Mesodermal cell (in vitro differentiated cells): Measurements from ENCODE around the gene MTHFD1L.

Experiments used
- H3K27ac ChIP-seq: 2 replicates; pipeline ENCODE4 v1.7.0; 2013; ENCODE audit warnings: mild to moderate bottlenecking, low read depth, low read length, moderate library complexity; ENCODE audit not compliant: severe bottlenecking
- H3K36me3 ChIP-seq: 2 replicates; pipeline ENCODE4 v1.7.1; 2013; ENCODE audit warnings: mild to moderate bottlenecking, low read length, moderate library complexity; ENCODE audit not compliant: control insufficient read depth, insufficient read depth
- H3K4me1 ChIP-seq: one replicate; pipeline ENCODE4 v1.7.1; 2013; ENCODE audit warnings: mild to moderate bottlenecking, low read length; ENCODE audit not compliant: insufficient read depth, control insufficient read depth, poor library complexity, severe bottlenecking
- H3K4me3 ChIP-seq: 2 replicates; pipeline ENCODE4 v1.7.0; 2013; ENCODE audit warnings: low read length, control low read depth, mild to moderate bottlenecking; ENCODE audit not compliant: insufficient read depth, poor library complexity, severe bottlenecking; ENCODE audit errors: extremely low read depth
- H3K9me3 ChIP-seq: 2 replicates; pipeline ENCODE4 v1.7.1; 2013; ENCODE audit warnings: mild to moderate bottlenecking, low read length, moderate library complexity; ENCODE audit not compliant: control insufficient read depth
- WGBS, 2 experiments: methylation state at CpG; one replicate each; pipeline ENCODE4 v1.1.5; 2013; ENCODE audit warnings: missing lambda C conversion rate in 2 of 2; ENCODE audit not compliant: insufficient coverage in 2 of 2; 5-methylcytosine and 5-hydroxymethylcytosine counted together

Gene MTHFD1L

GRCh38 chr6:150987855-150988464 lies 122.5 kb downstream of the MTHFD1L start:
- no peaks in the 10 kb centered on the region for H3K9me3 ChIP-seq
- H3K27ac ChIP-seq: no peak overlapping the region
- H3K36me3 ChIP-seq: peaks cover 37% of the 10 kb centered on the region
- H3K4me3 ChIP-seq: no peak overlapping the region
- no peaks in the 10 kb centered on the region for H3K4me1 ChIP-seq
- no CpG with 5 or more reads among the region's 5 CpGs for WGBS, 2 experiments

- Histone ChIP-seq H3K4me3 (no peak overlapping the region), H3K36me3 (peaks cover 45% of the 10 kb centered on the region), H3K4me1 (no peaks in the 10 kb centered on the region), H3K27ac (no peak overlapping the region), H3K9me3 (no peaks in the 10 kb centered on the region)
- 97 to 100% methylated on average over 3 of the region's 3 CpGs for WGBS, 2 experiments
Observed at GRCh38 chr6:150991487-150991886, 126.0 kb downstream of the MTHFD1L start.

GRCh38 chr6:150992262-150992661 lies 126.8 kb downstream of the MTHFD1L start:
- Histone ChIP-seq H3K4me1 (no peaks in the 10 kb centered on the region), H3K9me3 (no peaks in the 10 kb centered on the region), H3K36me3 (peaks cover 44% of the 10 kb centered on the region), H3K4me3 (no peak overlapping the region), H3K27ac (no peak overlapping the region)
- WGBS, 2 experiments: 100% methylated on average over 1 of the region's 2 CpGs

- WGBS, 2 experiments: 85 to 88% methylated on average over 3 of the region's 5 CpGs
- Histone ChIP-seq H3K4me1 (no peaks in the 10 kb centered on the region), H3K4me3 (no peak overlapping the region), H3K9me3 (no peaks in the 10 kb centered on the region), H3K27ac (no peak overlapping the region), H3K36me3 (peaks cover 40% of the 10 kb centered on the region)
Observed at GRCh38 chr6:150992703-150993102, 127.2 kb downstream of the MTHFD1L start.

- WGBS, 2 experiments: 94 to 100% methylated on average over 2 to 6 of the region's 7 CpGs
- H3K4me3 ChIP-seq: no peak overlapping the region
- peaks cover 39% of the 10 kb centered on the region for H3K36me3 ChIP-seq
- no peaks in the 10 kb centered on the region for H3K9me3 ChIP-seq
- H3K4me1 ChIP-seq: no peaks in the 10 kb centered on the region
- no peak overlapping the region for H3K27ac ChIP-seq
Observed at GRCh38 chr6:150993253-150993652, 127.8 kb downstream of the MTHFD1L start.

- no peaks in the 10 kb centered on the region for H3K9me3 ChIP-seq
- WGBS, 2 experiments: 100% methylated on average over 1 of the region's 1 CpG
- H3K4me3 ChIP-seq: no peak overlapping the region
- no peaks in the 10 kb centered on the region for H3K4me1 ChIP-seq
- peaks cover 39% of the 10 kb centered on the region for H3K36me3 ChIP-seq
- H3K27ac ChIP-seq: no peak overlapping the region
Observed at GRCh38 chr6:150994026-150994425, 128.5 kb downstream of the MTHFD1L start.

- no peak overlapping the region for H3K27ac ChIP-seq
- no peaks in the 10 kb centered on the region for H3K4me1 ChIP-seq
- H3K9me3 ChIP-seq: no peaks in the 10 kb centered on the region
- H3K36me3 ChIP-seq: peaks cover 40% of the 10 kb centered on the region
- H3K4me3 ChIP-seq: no peak overlapping the region
- 91 to 98% methylated on average over 4 to 6 of the region's 6 CpGs for WGBS, 2 experiments
Observed at GRCh38 chr6:150996968-150997367, 131.5 kb downstream of the MTHFD1L start.

GRCh38 chr6:150999107-150999506 lies 133.6 kb downstream of the MTHFD1L start:
- no peaks in the 10 kb centered on the region for H3K9me3 ChIP-seq
- H3K4me3 ChIP-seq: no peak overlapping the region
- H3K4me1 ChIP-seq: peaks cover 3% of the 10 kb centered on the region
- no peak overlapping the region for H3K27ac ChIP-seq
- peaks cover 36% of the 10 kb centered on the region for H3K36me3 ChIP-seq

- Histone ChIP-seq H3K27ac (no peak overlapping the region), H3K4me3 (no peak overlapping the region), H3K9me3 (no peaks in the 10 kb centered on the region), H3K4me1 (peaks cover 7% of the 10 kb centered on the region), H3K36me3 (peaks cover 31% of the 10 kb centered on the region)
- WGBS, 2 experiments: 89 to 100% methylated on average over 3 to 4 of the region's 6 CpGs
Observed at GRCh38 chr6:150999576-150999975, 134.1 kb downstream of the MTHFD1L start.

GRCh38 chr6:151001387-151002056 lies 136.0 kb downstream of the MTHFD1L start:
- 88 to 92% methylated on average over 1 to 4 of the region's 5 CpGs for WGBS, 2 experiments

GRCh38 chr6:151002057-151002450 lies 136.6 kb downstream of the MTHFD1L start:
- no peaks in the 10 kb centered on the region for H3K9me3 ChIP-seq
- H3K36me3 ChIP-seq: peaks cover 12% of the 10 kb centered on the region
- peaks cover 8% of the 10 kb centered on the region for H3K4me1 ChIP-seq
- 100% methylated on average over 1 of the region's 2 CpGs for WGBS, 2 experiments
- no peak overlapping the region for H3K27ac ChIP-seq
- no peak overlapping the region for H3K4me3 ChIP-seq

More at GRCh38 chr6:151001387-151002056, 136.0 kb downstream of the MTHFD1L start:
- Histone ChIP-seq H3K4me1 (peaks cover 8% of the 10 kb centered on the region), H3K4me3 (no peak overlapping the region), H3K36me3 (peaks cover 18% of the 10 kb centered on the region), H3K9me3 (no peaks in the 10 kb centered on the region), H3K27ac (no peak overlapping the region)
